SH-SY5Y (cell line): ENCODE results near the gene EPHA10.

ENCODE experiments used
- GATA2 ChIP-seq: IDR thresholded peaks from 2 replicates; pipeline ENCODE4 v1.6.1; 2011; ENCODE audit warnings: mild to moderate bottlenecking, low read depth, low read length
- GATA3 ChIP-seq: IDR thresholded peaks from 2 replicates; pipeline ENCODE4 v1.6.1; 2011; ENCODE audit warnings: low read depth, mild to moderate bottlenecking, low read length, moderate library complexity

- no peak for TF ChIP-seq GATA2
- no peak for TF ChIP-seq GATA3
Observed at GRCh38 chr1:37699147-37699546, 65.8 kb downstream of the EPHA10 start.
